Neural progenitor cell (in vitro differentiated cells): Measurements from ENCODE around the gene MBP. TPM values are rescaled to one million over a fixed set of nuclear protein-coding genes. Genes with fewer than 3 reads are reported as not detected.

Experiments
- DNase-seq: peaks from one replicate; pipeline ENCODE4 v3.0.0-alpha.2; 2016; ENCODE audit warnings: low spot score
- H2AFZ ChIP-seq: fragments of 200-600 bp; sonication (generic); replicated peaks from 2 replicates; pipeline ENCODE4 v1.6.1; 2016; ENCODE audit warnings: antibody characterized with exemption
- H3F3A ChIP-seq: fragments of 200-600 bp; sonication (generic); 2 replicates; pipeline ENCODE4 v1.6.1; 2016; ENCODE audit warnings: antibody characterized with exemption, low read depth
- H3K27ac ChIP-seq: fragments of 200-600 bp; sonication (generic); 2 replicates; pipeline ENCODE4 v1.5.1; 2016; ENCODE audit warnings: mild to moderate bottlenecking
- H3K27me3 ChIP-seq: fragments of 200-600 bp; sonication (generic); 2 replicates; pipeline ENCODE4 v1.6.1; 2016; ENCODE audit warnings: mild to moderate bottlenecking, moderate library complexity
- H3K36me3 ChIP-seq: fragments of 200-600 bp; sonication (generic); 2 replicates; pipeline ENCODE4 v1.5.1; 2016
- H3K4me1 ChIP-seq: fragments of 200-600 bp; sonication (generic); 2 replicates; pipeline ENCODE4 v1.6.1; 2016; ENCODE audit warnings: mixed run types
- H3K4me2 ChIP-seq: fragments of 200-600 bp; sonication (generic); 2 replicates; pipeline ENCODE4 v1.6.1; 2016
- H3K4me3 ChIP-seq: fragments of 200-600 bp; sonication (generic); 2 replicates; pipeline ENCODE4 v1.5.1; 2016
- H3K79me2 ChIP-seq: fragments of 200-600 bp; sonication (generic); 2 replicates; pipeline ENCODE4 v1.6.1; 2016; ENCODE audit warnings: low read depth
- H3K9ac ChIP-seq: fragments of 200-600 bp; sonication (generic); 2 replicates; pipeline ENCODE4 v1.6.1; 2016
- H3K9me3 ChIP-seq: fragments of 200-600 bp; sonication (generic); 2 replicates; pipeline ENCODE4 v1.5.1; 2016; ENCODE audit warnings: low read depth
- H4K20me1 ChIP-seq: fragments of 200-600 bp; sonication (generic); 2 replicates; pipeline ENCODE4 v1.6.1; 2016; ENCODE audit warnings: low read depth
- H3K27ac Mint-ChIP-seq: 3 replicates; pipeline ENCODE4 v1.8.0; 2021; ENCODE audit warnings: mixed read lengths
- H3K27me3 Mint-ChIP-seq: 2 replicates; pipeline ENCODE4 v1.8.0; 2022; ENCODE audit warnings: low read depth, mild to moderate bottlenecking, inconsistent platforms, moderate library complexity, mixed read lengths; ENCODE audit not compliant: insufficient read depth
- H3K36me3 Mint-ChIP-seq: 3 replicates; pipeline ENCODE4 v1.8.0; 2021; ENCODE audit warnings: mixed read lengths
- H3K4me1 Mint-ChIP-seq: 3 replicates; pipeline ENCODE4 v1.8.0; 2021; ENCODE audit warnings: mixed read lengths
- H3K4me3 Mint-ChIP-seq: 3 replicates; pipeline ENCODE4 v1.8.0; 2021; ENCODE audit warnings: mild to moderate bottlenecking, moderate library complexity, mixed read lengths
- H3K9me3 Mint-ChIP-seq: 3 replicates; pipeline ENCODE4 v1.8.0; 2020; ENCODE audit warnings: mixed read lengths
- CTCF ChIP-seq: fragments of 200-600 bp; sonication (generic); IDR thresholded peaks from 2 replicates; pipeline ENCODE4 v1.5.1; 2017; ENCODE audit warnings: antibody characterized with exemption, mild to moderate bottlenecking
- EZH2 ChIP-seq: fragments of 200-600 bp; sonication (generic); IDR thresholded peaks from 2 replicates; pipeline ENCODE4 v1.6.1; 2017; ENCODE audit warnings: antibody characterized with exemption, mild to moderate bottlenecking, moderate library complexity
- EZH2phosphoT487 ChIP-seq: fragments of 200-600 bp; sonication (generic); IDR thresholded peaks from 2 replicates; pipeline ENCODE4 v1.6.1; 2017; ENCODE audit warnings: antibody characterized with exemption
- total RNA-seq: library from RNA; depleted of rRNA; stranded (reverse); fragments of >200 nt; gene quantifications from 2 replicates; pipeline ENCODE4 v1.2.3, GENCODE V29; 2015; ENCODE audit warnings: low replicate concordance

Gene MBP
- total RNA-seq, 1 donor from 2014 or later: 0.64 TPM

- Histone ChIP-seq H3K27ac (no peak overlapping the region), H3F3A (no peaks in the 10 kb centered on the region), H3K79me2 (no peaks in the 10 kb centered on the region), H3K27me3 (no peaks in the 10 kb centered on the region), H2AFZ (no peak overlapping the region), H3K9ac (no peak overlapping the region), H4K20me1 (no peaks in the 10 kb centered on the region), H3K9me3 (no peaks in the 10 kb centered on the region), H3K4me3 (no peak overlapping the region), H3K4me1 (peaks cover 23% of the 10 kb centered on the region), H3K36me3 (no peaks in the 10 kb centered on the region), H3K4me2 (no peak overlapping the region)
- DNase-seq: no peak
- no peak for TF ChIP-seq CTCF
- no peak for TF ChIP-seq EZH2
- Mint-ChIP-seq H3K4me3 (no peak overlapping the region), H3K27me3 (peaks cover 5% of the 10 kb centered on the region), H3K4me1 (peaks cover 38% of the 10 kb centered on the region), H3K9me3 (peaks cover 7% of the 10 kb centered on the region), H3K27ac (no peak overlapping the region), H3K36me3 (peaks cover 5% of the 10 kb centered on the region)
Measured at GRCh38 chr18:77162580-77162979, 30.0 kb upstream of the MBP start.

- Mint-ChIP-seq H3K27ac (no peak overlapping the region), H3K9me3 (peaks cover 7% of the 10 kb centered on the region), H3K4me1 (peaks cover 32% of the 10 kb centered on the region), H3K4me3 (no peak overlapping the region), H3K36me3 (peaks cover 5% of the 10 kb centered on the region), H3K27me3 (peaks cover 5% of the 10 kb centered on the region)
- no peak for DNase-seq
- no peaks in the 10 kb centered on the region for H3K27me3 ChIP-seq
- TF ChIP-seq EZH2phosphoT487: no peak
- no peak for TF ChIP-seq CTCF
- no peak for TF ChIP-seq EZH2
- H3K79me2 ChIP-seq: no peaks in the 10 kb centered on the region
- peaks cover 17% of the 10 kb centered on the region for H3K4me1 ChIP-seq
- no peak overlapping the region for H3K4me2 ChIP-seq
- H3K9ac ChIP-seq: no peak overlapping the region
- H4K20me1 ChIP-seq: no peaks in the 10 kb centered on the region
- no peaks in the 10 kb centered on the region for H3F3A ChIP-seq
- no peak overlapping the region for H3K4me3 ChIP-seq
- no peaks in the 10 kb centered on the region for H3K36me3 ChIP-seq
- H2AFZ ChIP-seq: no peak overlapping the region
- no peaks in the 10 kb centered on the region for H3K9me3 ChIP-seq
- no peak overlapping the region for H3K27ac ChIP-seq
Measured at GRCh38 chr18:77161961-77162360, 29.4 kb upstream of the MBP start.

- no peak overlapping the region for H3K4me2 ChIP-seq
- H3K4me1 Mint-ChIP-seq: peaks cover 29% of the 10 kb centered on the region
- TF ChIP-seq EZH2phosphoT487 (no peak), CTCF (no peak), EZH2 (no peak)
- H3K4me3 Mint-ChIP-seq: no peak overlapping the region
- H3K36me3 ChIP-seq: no peaks in the 10 kb centered on the region
- H2AFZ ChIP-seq: no peak overlapping the region
- no peaks in the 10 kb centered on the region for H3K9me3 ChIP-seq
- no peak overlapping the region for H3K9ac ChIP-seq
- no peaks in the 10 kb centered on the region for H3F3A ChIP-seq
- no peaks in the 10 kb centered on the region for H4K20me1 ChIP-seq
- H3K27me3 ChIP-seq: no peaks in the 10 kb centered on the region
- no peak overlapping the region for H3K27ac Mint-ChIP-seq
- H3K27ac ChIP-seq: no peak overlapping the region
- H3K36me3 Mint-ChIP-seq: peaks cover 5% of the 10 kb centered on the region
- H3K27me3 Mint-ChIP-seq: peaks cover 5% of the 10 kb centered on the region
- peaks cover 15% of the 10 kb centered on the region for H3K4me1 ChIP-seq
- H3K4me3 ChIP-seq: no peak overlapping the region
- peaks cover 7% of the 10 kb centered on the region for H3K9me3 Mint-ChIP-seq
- DNase-seq: no peak
- no peaks in the 10 kb centered on the region for H3K79me2 ChIP-seq
Measured at GRCh38 chr18:77161383-77161782, 28.8 kb upstream of the MBP start.
